Measurements from ENCODE around the gene RP2.

- TF ChIP-seq ZFX (IDR thresholded peaks at IDR 0.05) (no peak), CTCF (conservative IDR thresholded peaks at IDR 0.05) (no peak)
These were observed 76.8 kb downstream of the RP2 start for GRCh38 chrX:46913667-46914066.

All from C4-2B (cell line).